ENCODE measurements around the gene CEP126. TPM values are rescaled to one million over a fixed set of nuclear protein-coding genes. Genes with fewer than 3 reads are reported as not detected.

CEP126 gene
- total RNA-seq, 1 experiment from 2014 or later = 2.0 TPM

- intact Hi-C loops (cut with micrococcal nuclease) = no loop called here
Measured at GRCh38 chr11:101949680-101950220, 34.9 kb downstream of the CEP126 start.

DNA sequence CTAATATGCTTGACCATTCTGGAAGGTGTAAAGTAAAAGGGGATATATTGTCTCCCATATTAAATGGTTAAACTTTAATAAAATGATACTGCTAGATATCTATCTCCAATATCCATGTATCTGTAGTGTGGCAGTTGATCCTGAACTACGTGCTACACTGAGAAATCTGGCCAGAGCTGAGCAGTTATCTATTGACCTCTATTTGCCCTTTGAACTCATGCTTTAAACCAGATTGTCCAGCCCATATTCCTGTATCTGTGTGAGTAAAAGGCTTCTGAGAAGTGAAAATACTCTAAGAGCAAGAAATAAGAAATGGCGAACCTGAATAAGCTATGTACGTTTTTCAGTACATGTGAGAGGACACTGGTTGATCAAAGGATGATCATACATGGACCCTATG, 40.5 kb downstream of the CEP126 start:
- Histone ChIP-seq H4K20me1 (ENCODE audit: insufficient read depth) (no peaks in the 10 kb centered on the region), H3K27ac (ENCODE audit: low read depth, low read length) (no peak overlapping the region), H3K9me3 (ENCODE audit: control insufficient read depth in 1 of 2, insufficient read depth in 1 of 2, low read depth in 1 of 2, low read length in 2 of 2) (no peaks in the 10 kb centered on the region), H3K9ac (ENCODE audit: low read length) (no peak overlapping the region), H3K9me2 (ENCODE audit: insufficient read depth) (peaks cover 4% of the 10 kb centered on the region; the same call in 1 of the 2 replicates), H3K36me3 (ENCODE audit: control insufficient read depth in 1 of 2, insufficient read depth in 2 of 2, low read length in 2 of 2) (no peaks in the 10 kb centered on the region), H3K4me3 (replicated peaks in 1 of 2; ENCODE audit: low read depth in 1 of 2, low read length in 2 of 2) (no peak overlapping the region), H3K4me1 (ENCODE audit: control insufficient read depth in 1 of 2, insufficient read depth in 2 of 2, low read length in 2 of 2) (no peaks in the 10 kb centered on the region), H3K4me2 (ENCODE audit: low read length) (no peak overlapping the region), H3K27me3 (ENCODE audit: insufficient read depth, low read length) (no peaks in the 10 kb centered on the region), H3K79me2 (ENCODE audit: insufficient read depth, low read length) (no peaks in the 10 kb centered on the region), H2AFZ (ENCODE audit: low read depth, low read length, poor library complexity, severe bottlenecking) (no peak overlapping the region)
- DNase-seq (ENCODE audit: low read depth, low spot score) = no peak
- intact Hi-C loops (cut with micrococcal nuclease) = no loop called here
- RAD21 ChIA-PET (ENCODE audit: low non-redundant PET in 1 of 2, low total read pairs in 2 of 2, uncharacterized antibody in 2 of 2, unreplicated experiment in 2 of 2) = no interaction called here
- ATAC-seq = no peak
- CTCF ChIA-PET = interaction anchor here (0.9 kb wide), 1 partner anchor 10 kb away, joined by 3 read pairs; no protein-coding TSS in a partner anchor
- BruUV-seq (replicated peaks) = no TSS peak
- TF ChIP-seq RAD21 (IDR thresholded peaks at IDR 0.05; ENCODE audit: low read depth) = no peak
- POLR2A ChIA-PET = no interaction called here

More at GRCh38 chr11:101949680-101950220, 34.9 kb downstream of the CEP126 start:
- Histone ChIP-seq H3K9ac (ENCODE audit: low read length) (no peak overlapping the region), H3K4me2 (ENCODE audit: low read length) (no peak overlapping the region), H2AFZ (ENCODE audit: low read depth, low read length, poor library complexity, severe bottlenecking) (no peak overlapping the region), H3K27me3 (ENCODE audit: insufficient read depth, low read length) (no peaks in the 10 kb centered on the region), H3K27ac (ENCODE audit: low read depth, low read length) (no peak overlapping the region), H3K79me2 (ENCODE audit: insufficient read depth, low read length) (no peaks in the 10 kb centered on the region), H3K9me3 (ENCODE audit: control insufficient read depth in 1 of 2, insufficient read depth in 1 of 2, low read depth in 1 of 2, low read length in 2 of 2) (no peaks in the 10 kb centered on the region), H4K20me1 (ENCODE audit: insufficient read depth) (no peaks in the 10 kb centered on the region), H3K36me3 (ENCODE audit: control insufficient read depth in 1 of 2, insufficient read depth in 2 of 2, low read length in 2 of 2) (no peaks in the 10 kb centered on the region), H3K4me3 (replicated peaks in 1 of 2; ENCODE audit: low read depth in 1 of 2, low read length in 2 of 2) (no peak overlapping the region), H3K4me1 (ENCODE audit: control insufficient read depth in 1 of 2, insufficient read depth in 2 of 2, low read length in 2 of 2) (no peaks in the 10 kb centered on the region), H3K9me2 (ENCODE audit: insufficient read depth) (peaks cover 4% of the 10 kb centered on the region; the same call in 1 of the 2 replicates)
- ATAC-seq = no peak
- ChIA-PET POLR2A (no interaction called here), CTCF (no interaction called here), RAD21 (ENCODE audit: low non-redundant PET in 1 of 2, low total read pairs in 2 of 2, uncharacterized antibody in 2 of 2, unreplicated experiment in 2 of 2) (no interaction called here)
- BruUV-seq (replicated peaks) = no TSS peak
- DNase-seq (ENCODE audit: low read depth, low spot score) = no peak
- no peak for TF ChIP-seq YY1 (IDR thresholded peaks at IDR 0.05; ENCODE audit: extremely low read depth, insufficient replicate concordance, low read depth, low read length)
- TF ChIP-seq, protein P1, sequence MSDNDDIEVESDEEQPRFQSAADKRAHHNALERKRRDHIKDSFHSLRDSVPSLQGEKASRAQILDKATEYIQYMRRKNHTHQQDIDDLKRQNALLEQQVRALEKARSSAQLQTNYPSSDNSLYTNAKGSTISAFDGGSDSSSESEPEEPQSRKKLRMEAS (IDR thresholded peaks at IDR 0.05) = no peak
- TF ChIP-seq ELF1 (IDR thresholded peaks at IDR 0.05; ENCODE audit: borderline replicate concordance, low read depth) = no peak
